Medulla oblongata (tissue), 1 donor: ENCODE results near the gene CAMSAP1.

Source experiments
- DNase-seq: peaks from one replicate; pipeline ENCODE4 v3.0.0-alpha.2; 2015; ENCODE audit errors: extremely low spot score

Gene CAMSAP1

DNA sequence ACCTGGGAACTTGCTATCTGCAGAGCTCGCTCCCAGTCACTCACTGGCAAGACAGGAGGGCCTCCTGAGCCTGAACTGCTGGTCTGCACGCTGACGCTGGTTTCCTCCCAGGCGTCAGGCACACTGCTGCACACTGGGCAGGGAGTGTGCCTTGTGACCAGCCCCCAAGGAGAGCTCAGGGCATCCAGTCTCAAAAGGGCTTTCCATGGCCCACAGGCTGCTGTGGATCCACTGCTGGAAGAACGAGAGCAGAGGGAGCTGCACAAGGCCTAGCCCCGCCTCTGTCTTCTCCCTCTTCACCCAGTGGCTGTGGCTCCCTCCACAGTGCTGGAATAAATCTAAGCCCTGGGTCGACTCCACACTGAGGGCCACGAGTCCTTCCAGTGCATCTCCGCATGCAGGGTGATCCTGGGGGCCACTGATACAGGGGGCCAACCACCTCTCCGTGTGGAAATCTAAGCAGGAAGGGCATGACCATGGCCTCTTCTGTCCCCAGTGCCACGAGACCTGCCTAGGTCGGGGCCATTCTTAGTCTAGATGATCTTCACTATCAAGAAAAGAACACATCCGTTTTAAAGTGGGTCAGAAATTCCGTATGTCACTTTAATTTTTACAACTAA lies 93.6 kb downstream of the CAMSAP1 start:
- DNase-seq: no peak

DNA sequence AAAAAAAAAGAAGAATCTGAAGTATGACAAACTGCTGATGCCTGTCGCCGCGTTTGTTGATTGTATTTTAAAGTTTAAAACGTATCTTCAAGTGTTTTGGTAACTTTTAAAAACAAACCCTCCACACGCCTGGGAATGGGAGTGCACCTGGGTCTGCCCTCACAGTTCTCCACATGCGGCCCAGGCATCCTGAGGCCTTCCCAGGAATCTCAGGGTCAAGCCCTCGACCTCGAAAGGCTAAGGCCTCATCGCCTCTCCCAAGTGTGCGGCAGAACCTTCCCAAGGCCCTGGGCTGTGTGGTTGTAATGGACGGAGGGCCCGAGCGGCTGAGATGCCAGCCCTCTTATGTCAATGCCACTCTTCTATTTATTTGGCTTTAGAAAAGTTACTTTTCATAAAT lies 94.4 kb downstream of the CAMSAP1 start:
- DNase-seq: no peak

DNA sequence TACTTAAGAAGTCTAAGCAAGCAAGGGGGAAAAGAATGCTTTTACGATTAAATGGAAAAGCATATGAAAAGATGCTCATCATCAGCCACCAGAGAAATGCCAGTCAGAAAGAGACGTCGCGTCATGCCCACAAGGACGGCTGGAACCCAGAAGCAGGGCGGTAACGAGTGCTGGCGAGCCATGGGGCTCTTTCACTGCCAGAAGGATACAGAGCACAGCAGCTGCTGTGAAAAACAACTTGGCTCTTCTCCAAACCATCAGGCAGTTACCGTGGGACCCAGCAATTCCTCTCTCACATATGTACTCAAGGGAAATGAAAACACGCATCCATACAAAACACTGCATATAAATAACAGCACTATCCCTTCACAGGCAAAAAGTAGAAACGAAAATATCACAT lies 95.5 kb downstream of the CAMSAP1 start:
- peak; percentile 34 for DNase-seq

DNA sequence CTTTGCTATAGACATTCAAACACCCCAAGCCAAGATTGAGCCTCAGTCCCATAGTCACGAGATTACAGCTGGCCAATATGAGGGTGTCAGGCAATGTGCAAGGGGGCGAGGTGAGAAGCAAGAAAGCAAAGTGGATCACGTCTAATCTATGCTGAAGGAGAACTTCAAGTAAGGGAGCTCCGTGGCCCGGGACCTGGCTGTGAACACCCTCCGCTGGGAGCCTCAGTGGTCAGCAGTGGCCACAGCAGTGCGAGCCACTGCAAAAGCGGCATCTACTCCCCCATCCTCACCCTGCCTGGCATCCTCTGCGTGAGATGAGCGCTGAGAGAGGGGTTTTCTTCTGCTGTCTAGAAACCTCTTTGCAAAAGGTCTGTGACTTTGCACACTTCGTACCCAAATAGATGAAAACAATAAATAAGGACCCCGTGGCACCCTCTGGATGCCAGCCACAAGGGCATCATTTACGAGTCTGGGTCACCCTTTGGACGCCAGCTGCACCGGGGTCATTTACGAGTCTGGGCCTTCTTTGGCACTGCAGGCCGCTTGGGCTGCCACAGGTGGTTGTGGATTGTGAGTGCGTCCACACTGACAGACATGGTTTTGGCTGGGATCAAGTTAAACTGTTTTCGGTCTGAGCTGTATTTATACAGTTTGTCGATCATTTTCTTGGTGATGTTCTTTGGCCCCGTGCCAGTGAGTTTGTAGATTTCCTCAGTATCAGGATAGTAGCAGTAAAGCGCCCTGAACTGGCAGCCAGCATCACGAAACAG lies 96.4 kb downstream of the CAMSAP1 start:
- no peak for DNase-seq

DNA sequence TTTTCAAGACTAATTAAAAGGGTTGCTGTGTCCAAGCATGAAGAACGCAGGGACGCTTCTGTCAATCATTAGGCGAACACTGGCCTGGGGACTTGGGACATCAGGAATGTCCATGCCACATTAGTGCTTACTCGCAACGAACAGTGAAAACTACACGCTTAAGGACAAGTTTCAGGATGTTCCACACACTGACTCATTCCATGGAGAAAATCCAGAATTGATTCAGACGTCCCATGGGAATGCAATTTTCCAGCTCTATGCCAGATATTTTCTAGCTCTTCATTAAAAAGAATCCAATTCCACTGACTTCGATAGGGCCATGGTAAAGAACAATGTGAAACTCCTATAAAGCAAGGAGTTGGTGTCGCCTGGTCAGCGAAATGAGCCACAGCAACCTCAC lies 98.2 kb downstream of the CAMSAP1 start:
- no peak for DNase-seq

DNA sequence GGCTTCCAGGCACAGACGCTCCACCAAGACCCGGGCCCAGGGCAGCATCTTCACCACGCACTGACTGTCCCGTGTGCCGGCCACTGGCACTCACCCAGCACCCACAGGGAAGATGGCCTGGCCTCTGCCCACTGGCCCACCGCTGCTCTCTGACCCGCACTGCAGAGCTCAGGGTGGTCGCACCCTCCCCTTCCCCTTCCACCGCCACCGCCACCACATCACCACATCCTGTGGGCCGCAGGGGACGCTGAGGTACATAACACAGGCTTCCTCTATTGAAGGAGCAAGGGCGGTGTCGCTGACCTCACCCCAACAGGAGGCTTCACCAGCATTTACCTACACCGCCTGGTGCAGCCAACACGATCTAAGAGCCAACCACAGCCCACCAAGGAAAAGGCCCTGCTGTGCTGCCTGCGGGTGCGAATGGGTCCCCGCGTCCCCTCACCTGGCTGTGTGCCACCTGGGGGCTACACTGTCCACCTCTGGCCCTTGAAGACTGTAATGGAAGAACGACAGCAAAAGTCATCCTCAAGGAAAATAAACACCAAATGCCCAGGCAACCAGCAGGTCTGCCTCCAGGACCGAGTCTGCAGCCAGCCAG lies 101.8 kb downstream of the CAMSAP1 start:
- DNase-seq: no peak

DNA sequence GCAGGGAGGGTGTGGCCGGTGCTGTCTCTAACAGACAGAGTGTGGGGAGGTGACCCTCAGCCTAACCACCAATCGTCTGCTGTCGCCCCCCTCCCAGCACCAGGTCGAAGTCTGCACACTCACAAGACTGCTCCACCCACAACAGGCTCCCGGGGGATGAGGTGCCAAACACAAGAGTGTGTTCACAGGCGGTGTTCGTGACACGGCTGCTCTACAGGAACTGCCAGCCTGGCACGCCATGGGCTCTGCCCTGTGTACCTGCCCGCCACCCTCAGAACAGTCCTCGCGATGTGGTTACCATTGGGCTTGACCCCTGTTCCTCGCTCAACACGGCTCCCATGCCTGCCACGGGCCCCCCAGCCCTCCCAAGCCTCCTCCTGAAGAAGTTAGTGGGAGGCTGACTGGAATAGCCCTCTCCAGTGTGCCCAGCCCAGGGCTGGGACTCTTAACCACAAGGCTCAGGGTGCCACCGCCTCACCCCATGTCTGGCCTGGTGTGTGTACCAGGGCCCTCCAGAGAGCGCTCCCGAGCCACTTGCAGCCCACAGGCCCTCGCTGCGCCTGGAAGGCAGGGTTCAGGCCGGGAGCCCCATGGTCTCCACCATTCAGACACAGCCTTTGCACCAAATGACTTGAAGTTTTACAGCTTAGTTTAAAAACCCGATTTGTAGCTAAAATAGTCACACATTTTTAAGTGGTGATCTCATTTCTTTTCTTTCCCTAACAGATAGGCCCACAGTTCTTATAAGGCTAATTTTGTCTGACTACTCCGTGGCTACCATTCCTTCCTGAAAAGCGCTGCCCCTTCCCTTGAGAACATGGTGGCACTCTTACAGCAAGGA lies 102.5 kb downstream of the CAMSAP1 start:
- no peak for DNase-seq

DNA sequence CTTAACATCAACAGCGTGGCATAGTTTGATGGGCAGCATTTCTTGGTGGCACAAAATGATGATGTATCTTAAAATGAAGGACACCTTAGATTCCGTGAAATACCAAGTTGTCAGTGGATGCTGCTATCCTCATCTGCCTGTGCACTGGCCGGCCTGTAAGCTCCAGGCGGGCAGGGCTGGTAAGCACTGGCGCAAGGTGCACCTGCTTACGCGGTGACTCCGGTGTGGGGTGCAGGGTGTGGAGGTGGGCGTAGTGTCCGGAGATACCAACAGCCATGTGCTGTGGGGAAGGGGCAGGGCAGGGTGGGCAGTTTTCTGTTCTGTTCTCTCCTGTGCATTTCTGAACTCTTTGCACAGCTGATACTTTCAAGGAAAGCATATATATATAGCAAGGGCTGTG lies 103.9 kb downstream of the CAMSAP1 start:
- no peak for DNase-seq

DNA sequence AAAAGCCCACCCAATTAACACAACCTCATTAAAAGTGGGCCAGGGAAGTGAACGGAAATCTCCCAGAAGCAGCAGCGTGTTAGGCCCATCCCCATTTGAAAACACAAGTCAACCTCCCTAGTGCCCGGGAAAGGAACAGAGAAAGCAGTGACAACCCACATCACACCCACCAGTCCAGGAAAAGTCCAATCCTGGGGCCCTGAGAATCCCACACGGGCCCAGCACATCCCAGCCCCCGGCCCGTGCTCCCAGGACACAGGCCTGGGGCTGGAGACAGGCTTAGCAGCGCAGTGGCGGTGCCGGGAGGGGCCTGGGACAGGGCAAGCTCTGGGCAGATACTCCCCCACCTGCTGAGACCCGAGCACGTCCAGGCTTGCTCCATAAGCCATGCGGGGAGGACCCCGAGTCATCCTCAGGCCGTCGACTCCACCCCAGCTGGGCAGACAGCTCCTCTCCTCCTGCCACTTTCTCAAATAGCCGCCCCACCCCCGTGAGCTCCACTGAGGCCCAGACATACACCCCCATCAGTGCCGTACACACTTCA lies 104.4 kb downstream of the CAMSAP1 start:
- no peak for DNase-seq

DNA sequence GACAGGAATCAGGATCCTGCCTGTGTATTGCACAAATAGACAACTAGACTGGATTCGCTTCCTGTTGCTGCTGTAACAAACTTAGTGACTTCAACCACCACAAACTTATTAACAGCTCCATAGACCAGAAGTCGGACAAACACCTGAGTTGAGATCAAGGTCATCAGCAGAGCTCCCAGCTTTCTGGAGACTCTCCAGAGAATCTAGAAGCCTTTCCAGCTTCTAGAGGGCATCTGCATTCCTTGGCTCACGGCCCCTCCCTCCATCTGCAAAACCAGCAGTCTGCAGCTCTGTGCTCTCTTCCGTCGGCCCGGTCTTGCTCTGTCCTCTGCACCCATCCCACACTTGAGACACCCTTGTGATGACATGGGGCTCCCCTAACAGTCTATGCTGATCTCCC lies 106.3 kb downstream of the CAMSAP1 start:
- no peak for DNase-seq

DNA sequence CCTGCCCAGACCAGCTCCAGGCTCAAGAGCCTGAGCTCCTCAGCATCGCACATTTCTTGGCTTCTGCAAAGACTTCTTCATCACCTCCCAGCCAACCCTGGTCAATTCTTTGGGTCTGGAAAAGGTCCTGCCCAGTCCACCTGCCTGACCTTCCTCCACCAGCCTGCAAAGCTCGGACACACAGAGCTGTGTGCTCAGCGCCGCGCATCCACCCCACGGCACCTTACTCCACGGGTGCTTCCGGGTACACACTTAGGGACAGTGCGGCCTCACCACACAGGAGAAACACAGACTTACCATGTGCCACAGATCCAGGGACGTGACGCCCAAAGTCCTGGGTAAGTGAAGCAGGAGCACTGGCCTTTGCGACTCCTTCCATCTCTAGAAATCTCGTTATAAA lies 108.1 kb downstream of the CAMSAP1 start:
- no peak for DNase-seq

DNA sequence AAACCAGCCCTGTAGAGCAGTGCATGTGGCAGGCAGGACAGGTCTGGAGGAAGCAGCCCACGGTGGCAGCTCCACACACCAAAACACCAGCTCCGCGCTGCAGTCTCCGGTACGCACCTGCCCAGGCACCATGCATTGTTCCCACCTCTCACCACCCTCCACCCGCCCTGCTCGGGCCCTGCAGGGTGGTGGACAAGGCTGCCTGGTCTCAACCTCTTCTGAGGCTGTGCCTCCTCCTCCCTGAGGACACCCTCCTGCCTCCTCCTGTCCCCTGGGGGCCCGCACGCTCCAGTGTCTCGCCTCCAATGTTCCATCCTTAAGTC lies 109.1 kb downstream of the CAMSAP1 start:
- no peak for DNase-seq

DNA sequence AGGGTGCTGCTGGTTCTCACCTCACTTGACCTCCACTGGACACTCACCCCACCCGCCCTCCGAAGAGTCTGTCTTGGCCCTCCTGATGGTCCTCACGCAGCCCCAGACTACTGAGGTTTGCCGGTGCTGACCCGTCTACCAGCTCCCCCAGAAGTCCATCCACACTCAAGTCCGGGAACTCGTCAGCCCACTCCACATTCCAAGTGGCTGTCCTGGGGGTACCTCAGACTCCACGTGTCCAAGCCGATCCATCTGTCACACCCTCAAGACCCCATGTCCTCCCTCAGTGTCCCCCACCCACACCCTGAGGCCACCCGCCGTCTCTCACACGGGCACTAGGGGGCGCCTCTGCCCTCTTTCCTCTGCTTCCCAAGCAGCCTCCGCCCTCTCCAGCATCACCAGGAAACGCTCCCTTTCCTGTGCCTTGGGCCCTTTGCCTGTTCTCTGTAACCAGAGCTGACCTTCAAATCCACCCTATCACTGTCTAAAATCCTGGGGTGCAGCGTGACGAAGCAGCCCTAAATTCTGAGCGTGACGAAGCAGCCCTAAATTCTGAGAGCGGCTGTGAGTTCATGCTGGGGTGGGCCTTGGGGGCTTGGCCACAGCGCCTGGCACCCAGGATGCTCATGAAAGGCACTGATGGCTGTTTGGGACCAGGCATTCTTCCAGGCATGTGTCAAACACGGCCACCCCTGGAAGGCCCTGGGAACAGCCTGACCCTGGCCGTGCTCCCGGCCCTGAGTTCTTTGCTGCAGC lies 109.7 kb downstream of the CAMSAP1 start:
- DNase-seq: peak; percentile 50

DNA sequence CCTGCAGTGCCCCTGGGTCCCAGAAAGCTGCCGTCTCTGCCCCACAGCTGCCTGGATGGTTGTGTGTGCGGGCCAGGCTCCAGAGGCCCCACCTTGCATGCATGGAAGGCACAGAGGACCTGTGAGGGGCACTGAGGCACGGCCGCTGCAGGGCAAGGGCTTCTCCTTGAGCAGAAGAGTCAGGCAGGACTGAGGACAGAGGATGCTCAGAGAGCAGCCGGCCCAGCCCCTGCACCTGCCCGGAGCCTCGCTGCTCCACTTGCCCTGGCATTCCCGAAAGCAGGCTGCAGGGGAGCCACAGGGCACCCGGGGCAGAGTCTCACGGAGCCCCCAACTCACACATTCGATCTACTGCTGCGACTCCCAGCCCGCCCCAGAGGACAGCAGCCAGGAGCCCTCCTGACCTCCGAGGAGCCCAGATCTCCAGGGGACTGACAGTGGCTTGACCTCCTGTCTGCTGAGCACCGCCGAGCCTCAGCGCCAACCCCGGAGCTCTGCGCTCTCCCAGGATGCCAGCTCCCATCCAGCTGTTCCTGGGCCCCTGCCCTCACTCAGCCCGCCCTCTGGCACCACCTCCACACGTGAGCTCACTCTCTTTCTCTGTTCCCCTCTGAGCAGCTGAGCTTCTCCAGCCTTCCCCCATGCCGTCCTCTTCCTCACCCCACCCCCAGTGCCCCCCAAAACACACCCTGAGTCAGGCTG lies 110.4 kb downstream of the CAMSAP1 start:
- DNase-seq: no peak

DNA sequence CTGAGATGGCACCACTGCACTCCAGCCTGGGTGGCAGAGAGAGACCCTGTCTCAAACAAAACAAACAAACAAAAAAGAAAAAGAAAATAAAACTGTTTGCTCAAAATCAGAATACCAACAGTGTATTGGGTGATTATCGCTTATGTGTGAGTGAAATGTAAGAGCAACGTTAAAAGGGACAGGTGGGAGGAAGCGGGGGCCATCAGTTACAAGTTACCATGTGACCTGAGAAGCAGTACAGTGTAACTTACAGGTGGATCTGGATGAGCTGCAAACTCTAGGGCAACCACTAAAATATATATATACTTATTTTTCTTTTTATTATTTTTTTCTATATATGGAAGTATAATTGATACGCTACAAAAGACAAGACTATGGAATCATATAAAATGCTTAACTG lies 112.0 kb downstream of the CAMSAP1 start:
- no peak for DNase-seq

DNA sequence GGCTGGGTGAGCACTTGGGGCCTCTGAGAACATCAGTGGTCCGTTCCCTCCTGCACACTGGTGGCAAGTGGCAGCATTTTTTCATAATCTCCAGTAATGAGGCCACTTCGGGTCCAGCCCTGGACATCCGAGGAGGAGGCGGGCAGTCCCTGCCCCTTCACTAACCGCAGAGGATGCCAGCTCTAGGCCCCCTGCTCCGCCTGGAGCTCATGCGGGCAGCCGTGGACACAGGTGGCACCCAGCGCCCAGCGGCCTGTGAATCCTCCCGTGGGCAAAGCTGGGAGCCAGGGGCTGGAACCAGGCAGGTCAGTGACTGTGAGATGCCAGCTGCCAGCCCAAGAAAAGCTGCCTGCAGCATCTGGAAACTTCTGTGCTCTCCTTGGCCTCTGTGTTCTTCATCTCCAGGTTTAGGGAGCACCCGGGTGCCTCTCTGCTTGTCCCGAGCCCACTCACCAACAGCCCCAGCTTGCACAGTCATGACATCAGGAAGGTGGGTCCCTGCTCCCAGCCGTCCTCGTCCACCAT lies 112.9 kb downstream of the CAMSAP1 start:
- no peak for DNase-seq

DNA sequence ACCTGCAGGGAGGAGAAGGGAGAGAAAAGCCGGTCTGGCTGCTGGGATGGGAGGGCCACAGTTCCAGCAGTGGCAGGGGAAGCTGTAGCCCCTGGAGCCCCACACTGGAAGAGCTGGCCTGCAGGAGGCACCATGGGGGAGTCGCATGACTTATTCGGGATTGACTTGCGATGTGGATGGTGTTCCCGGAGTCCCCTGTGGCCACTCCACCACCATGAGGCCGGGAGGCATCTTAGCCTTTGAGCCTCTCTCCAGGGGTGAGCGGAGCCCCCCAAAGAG lies 113.3 kb downstream of the CAMSAP1 start:
- DNase-seq: no peak

DNA sequence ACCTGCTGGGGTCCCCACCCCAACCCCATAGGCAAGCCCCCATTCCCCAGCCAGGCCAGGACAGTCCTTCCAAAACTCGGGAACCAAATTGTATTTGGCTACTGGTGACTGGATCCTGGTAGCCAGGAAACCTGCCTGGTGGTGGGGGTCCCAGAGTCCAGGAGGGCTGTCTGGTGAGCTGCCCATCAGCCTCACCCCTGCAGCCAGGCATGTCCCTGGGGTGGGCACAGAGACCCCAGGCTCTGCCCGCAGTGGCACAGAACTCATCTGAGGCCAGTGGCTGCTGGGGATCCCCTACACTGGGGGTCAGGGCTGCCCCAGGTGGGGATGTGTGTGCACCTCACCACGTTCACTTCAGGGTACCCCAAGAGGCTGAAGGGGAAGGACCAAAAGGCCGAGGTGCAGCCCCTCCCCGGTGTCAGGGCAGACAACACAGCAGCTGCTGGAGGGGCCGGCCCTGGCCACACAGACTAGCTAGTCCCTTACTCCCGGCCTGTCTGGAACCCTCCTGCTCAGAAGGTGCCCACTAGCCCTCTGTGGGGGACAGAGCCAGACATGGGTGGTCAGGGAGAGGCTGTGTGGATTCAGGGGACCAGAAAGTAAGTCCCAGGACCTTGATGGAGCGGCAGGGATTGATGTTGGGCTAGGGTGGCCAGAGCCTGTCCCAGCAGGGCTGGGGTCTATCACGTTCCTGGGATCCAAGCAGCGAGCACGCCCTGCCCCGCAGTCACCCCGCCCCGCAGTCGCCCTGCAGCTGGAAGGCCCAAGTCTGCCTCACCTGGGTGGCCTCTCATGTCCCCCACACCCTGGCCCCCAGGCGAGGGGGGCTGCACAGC lies 113.9 kb downstream of the CAMSAP1 start:
- DNase-seq: no peak

DNA sequence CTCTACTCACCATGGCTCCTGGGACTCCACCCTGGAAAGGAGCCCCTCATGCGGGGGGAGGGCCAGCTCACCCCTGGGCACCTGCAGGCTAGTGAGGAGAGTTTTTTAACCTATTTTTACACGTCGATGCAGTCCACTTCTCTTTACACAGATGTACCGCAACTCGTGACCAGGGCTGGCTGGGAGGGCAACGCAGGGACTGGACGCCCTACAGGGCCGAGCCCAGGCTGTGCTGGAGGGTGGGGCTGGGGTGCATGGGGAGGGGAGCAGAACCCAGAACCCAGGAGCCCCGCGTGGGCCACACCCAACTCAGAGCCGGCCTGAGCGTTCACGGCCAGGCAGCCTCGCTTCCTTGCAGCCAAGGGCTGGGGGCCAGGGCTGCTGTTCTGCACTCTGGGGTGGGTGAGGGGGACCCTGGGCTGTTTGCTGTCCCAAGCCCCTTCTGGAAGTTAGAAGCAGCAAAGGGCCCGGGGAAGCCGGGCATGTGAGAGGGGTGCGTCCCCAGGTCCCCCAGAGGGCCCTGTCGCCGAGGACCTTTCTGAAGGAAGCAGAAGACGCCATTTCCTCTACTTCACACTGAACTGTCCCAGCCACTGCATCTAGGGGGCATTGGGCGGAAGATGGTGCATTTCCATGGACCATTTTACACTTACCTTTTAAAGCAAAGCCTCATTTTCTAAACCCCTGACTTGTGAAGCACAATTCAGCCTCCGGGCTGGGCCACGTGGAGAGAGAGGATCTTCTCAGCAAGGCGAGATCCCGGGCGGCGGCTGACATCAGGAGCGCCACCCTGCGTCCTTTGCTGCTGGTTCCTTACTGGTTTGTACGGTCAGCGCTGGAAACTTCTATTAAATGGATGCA lies 114.8 kb downstream of the CAMSAP1 start:
- no peak for DNase-seq
